Colonic mucosa (tissue), 4 donors: ENCODE data around the gene EVA1A. TPM values are rescaled to one million over a fixed set of nuclear protein-coding genes. Genes with fewer than 3 reads are reported as not detected.

ENCODE experiments used
- DNase-seq: peaks from one replicate; pipeline ENCODE4 v3.0.0-alpha.2; 2020
- H3K27ac ChIP-seq: fragments of 200-600 bp; one replicate; pipeline ENCODE4 v1.8.0; 2021
- H3K27me3 ChIP-seq: fragments of 200-600 bp; one replicate; pipeline ENCODE4 v1.8.0; 2021
- H3K36me3 ChIP-seq: fragments of 200-600 bp; one replicate; pipeline ENCODE4 v1.8.0; 2021
- H3K4me1 ChIP-seq: fragments of 200-600 bp; one replicate; pipeline ENCODE4 v1.8.0; 2021; ENCODE audit warnings: mild to moderate bottlenecking
- H3K4me3 ChIP-seq: fragments of 200-600 bp; one replicate; pipeline ENCODE4 v1.8.0; 2021
- H3K9ac ChIP-seq, 2 donors: one replicate each; pipeline ENCODE4 v1.7.0; 2013; ENCODE audit warnings: control low read depth in 2 of 2, low read depth in 2 of 2, low read length in 2 of 2
- H3K9me3 ChIP-seq: fragments of 200-600 bp; one replicate; pipeline ENCODE4 v1.8.0; 2021
- intact Hi-C: fragments of 100-400 bp; cut with DNase I; formaldehyde crosslinking; loops from one replicate; pipeline ENCODE4 v1.14.1; 2022
- total RNA-seq, 2 donors: library from RNA; stranded (reverse); fragmentation: NEBNext Ultra II Directional in 1 of 2; extraction: Animal tissue kit (Norgen Biotek cat#: 25700) in 1 of 2; gene quantifications; one replicate each; pipeline ENCODE4 v1.2.1, GENCODE V29; 2021
- TF ChIP-seq, protein P1 (sequence below): fragments of 200-600 bp; IDR thresholded peaks from one replicate; pipeline ENCODE4 v1.8.0; 2022; ENCODE audit warnings: antibody characterized with exemption, mild to moderate bottlenecking
- donor health status: healthy.
- donor health status: DM: no; HTN: no; CAD: no.
- donor health status: DM: no; HTN: no; CAD: no.

EVA1A gene
- total RNA-seq, 2 donors from 2014 or later, result 0.25 to 0.77 TPM

DNA sequence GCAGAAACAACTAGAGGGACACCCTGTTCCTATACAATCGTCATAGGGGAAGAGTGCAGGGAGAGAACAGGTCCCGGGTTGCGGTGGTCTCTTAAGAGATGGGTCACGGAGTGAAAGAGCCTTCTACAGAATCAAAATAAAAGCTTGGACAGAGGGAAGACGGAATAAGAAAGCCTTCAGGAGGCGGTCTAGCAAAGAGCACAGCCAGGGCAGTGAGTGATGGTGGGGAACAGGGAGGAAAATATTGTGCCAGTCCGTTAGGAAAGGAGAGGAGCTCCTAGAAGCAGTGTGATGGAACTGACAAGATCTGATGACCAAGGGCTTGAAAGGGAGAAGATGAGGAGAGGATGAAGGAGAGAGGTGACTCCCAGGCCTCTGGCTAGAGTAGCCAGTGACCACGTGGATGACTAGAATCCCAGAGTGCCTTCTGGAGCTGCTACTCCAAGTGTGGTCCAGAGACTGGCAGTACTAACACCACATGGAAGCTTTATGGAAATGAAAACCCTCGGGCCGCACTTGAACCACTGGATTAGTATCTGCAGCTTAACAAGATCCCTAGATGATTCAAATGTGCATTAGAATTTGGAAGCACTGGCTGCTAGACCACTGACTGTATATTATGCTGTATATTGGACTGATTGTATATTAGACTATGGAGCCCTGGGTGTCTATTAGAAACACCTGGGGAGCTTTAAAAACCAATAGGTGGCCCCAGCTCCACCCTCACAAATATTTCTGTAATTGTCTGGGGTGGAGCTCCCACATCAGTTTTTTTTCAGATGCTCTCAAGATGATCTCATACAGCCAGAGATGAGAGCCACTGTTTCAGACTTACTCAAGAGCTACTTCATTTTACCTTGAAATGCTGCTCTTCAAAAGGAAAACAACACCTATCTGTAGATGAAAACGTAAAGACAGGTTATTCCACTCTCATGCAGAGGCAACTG, 1.1 kb upstream of the EVA1A start:
- intact Hi-C loops, result no loop called here
- Histone ChIP-seq H3K9me3 (no peaks in the 10 kb centered on the region), H3K27me3 (peaks cover 4% of the 10 kb centered on the region), H3K27ac (no peak overlapping the region), H3K4me1 (no peaks in the 10 kb centered on the region), H3K36me3 (no peaks in the 10 kb centered on the region), H3K9ac (no peak overlapping the region), H3K4me3 (no peak overlapping the region)
- DNase-seq, result no peak
- TF ChIP-seq, protein P1, sequence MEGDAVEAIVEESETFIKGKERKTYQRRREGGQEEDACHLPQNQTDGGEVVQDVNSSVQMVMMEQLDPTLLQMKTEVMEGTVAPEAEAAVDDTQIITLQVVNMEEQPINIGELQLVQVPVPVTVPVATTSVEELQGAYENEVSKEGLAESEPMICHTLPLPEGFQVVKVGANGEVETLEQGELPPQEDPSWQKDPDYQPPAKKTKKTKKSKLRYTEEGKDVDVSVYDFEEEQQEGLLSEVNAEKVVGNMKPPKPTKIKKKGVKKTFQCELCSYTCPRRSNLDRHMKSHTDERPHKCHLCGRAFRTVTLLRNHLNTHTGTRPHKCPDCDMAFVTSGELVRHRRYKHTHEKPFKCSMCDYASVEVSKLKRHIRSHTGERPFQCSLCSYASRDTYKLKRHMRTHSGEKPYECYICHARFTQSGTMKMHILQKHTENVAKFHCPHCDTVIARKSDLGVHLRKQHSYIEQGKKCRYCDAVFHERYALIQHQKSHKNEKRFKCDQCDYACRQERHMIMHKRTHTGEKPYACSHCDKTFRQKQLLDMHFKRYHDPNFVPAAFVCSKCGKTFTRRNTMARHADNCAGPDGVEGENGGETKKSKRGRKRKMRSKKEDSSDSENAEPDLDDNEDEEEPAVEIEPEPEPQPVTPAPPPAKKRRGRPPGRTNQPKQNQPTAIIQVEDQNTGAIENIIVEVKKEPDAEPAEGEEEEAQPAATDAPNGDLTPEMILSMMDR, result no peak

GRCh38 chr2:75560022-75560767, 544 bp downstream of the EVA1A start:
- Histone ChIP-seq H3K36me3 (no peaks in the 10 kb centered on the region), H3K9me3 (no peaks in the 10 kb centered on the region), H3K4me1 (no peaks in the 10 kb centered on the region), H3K27ac (peak overlapping the region; percentile 32), H3K4me3 (peak overlapping the region; percentile 38), H3K27me3 (peaks cover 4% of the 10 kb centered on the region), H3K9ac (peak overlapping the region in 1 of 2 donors; percentile 37)
- TF ChIP-seq, protein P1, result no peak
- DNase-seq, result no peak
- intact Hi-C loops, result no loop called here

DNA sequence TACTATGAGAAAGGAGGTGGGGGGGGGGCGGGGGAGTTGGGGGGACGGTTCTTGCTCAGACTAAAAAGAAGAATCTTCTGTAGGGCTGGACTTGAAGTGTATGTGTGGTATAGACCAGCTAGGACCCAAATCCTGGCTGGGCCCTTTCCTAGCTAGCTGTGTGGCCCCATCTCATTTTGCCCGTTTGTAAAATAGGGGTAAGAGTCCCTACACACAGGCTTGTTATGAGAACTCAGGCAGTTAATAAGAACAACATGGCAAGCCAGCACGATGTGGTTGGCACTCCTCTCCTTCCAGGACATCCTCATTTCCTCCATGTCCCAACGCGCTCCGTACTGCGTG, 1.1 kb downstream of the EVA1A start:
- peak overlapping the region; percentile 38 for H3K4me3 ChIP-seq

GRCh38 chr2:75558786-75559679, 1.7 kb downstream of the EVA1A start:
- Histone ChIP-seq H3K27me3 (peaks cover 4% of the 10 kb centered on the region), H3K4me3 (no peak overlapping the region), H3K27ac (no peak overlapping the region), H3K9ac (no peak overlapping the region), H3K4me1 (no peaks in the 10 kb centered on the region), H3K36me3 (no peaks in the 10 kb centered on the region), H3K9me3 (no peaks in the 10 kb centered on the region)
- no peak for DNase-seq
- intact Hi-C loops, result no loop called here
- TF ChIP-seq, protein P1, result no peak

More for the DNA sequence above, 1.1 kb downstream of the EVA1A start:
- no peaks in the 10 kb centered on the region for H3K36me3 ChIP-seq
- no peaks in the 10 kb centered on the region for H3K4me1 ChIP-seq
- intact Hi-C loops, result no loop called here
- TF ChIP-seq, protein P1, result no peak
- DNase-seq, result no peak
- H3K9me3 ChIP-seq, result no peaks in the 10 kb centered on the region
- no peak overlapping the region for H3K9ac ChIP-seq
- no peak overlapping the region for H3K27ac ChIP-seq
- H3K27me3 ChIP-seq, result peaks cover 4% of the 10 kb centered on the region

DNA sequence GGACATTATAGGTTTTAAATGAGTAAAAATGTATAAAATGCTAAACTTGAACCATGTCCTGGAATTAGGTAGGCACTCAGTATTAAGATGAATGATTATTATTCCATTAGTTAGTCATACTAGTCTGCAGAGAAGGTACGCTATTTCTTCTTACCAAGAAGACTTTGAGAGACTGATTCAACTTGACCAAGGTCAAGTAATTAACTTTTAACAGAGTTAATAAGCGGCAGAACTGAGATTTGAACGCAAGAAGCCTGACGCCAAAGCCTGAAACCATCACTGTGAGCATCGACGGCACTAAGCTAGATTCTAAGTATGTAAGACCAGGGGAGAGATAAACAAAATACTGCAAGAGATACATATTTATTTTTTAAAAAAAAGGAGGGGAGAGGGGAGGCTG, 2.6 kb downstream of the EVA1A start:
- Histone ChIP-seq H3K4me3 (no peak overlapping the region), H3K4me1 (no peaks in the 10 kb centered on the region), H3K9me3 (no peaks in the 10 kb centered on the region), H3K27ac (no peak overlapping the region), H3K9ac (no peak overlapping the region), H3K36me3 (no peaks in the 10 kb centered on the region), H3K27me3 (peaks cover 4% of the 10 kb centered on the region)
- intact Hi-C loops, result no loop called here
- TF ChIP-seq, protein P1, result no peak
- DNase-seq, result no peak
